Neural cell (in vitro differentiated cells): ENCODE measurements around the gene GLI3.

Experiments used
- CTCF ChIP-seq: fragments of 450-650 bp; IDR thresholded peaks from 2 replicates; pipeline ENCODE4 v1.5.1; 2014; ENCODE audit warnings: antibody characterized with exemption, mild to moderate bottlenecking, moderate library complexity; ENCODE audit not compliant: poor library complexity, severe bottlenecking
- EP300 ChIP-seq: fragments of 450-650 bp; conservative IDR thresholded peaks from 2 replicates; pipeline ENCODE4 v1.6.1; 2014; ENCODE audit warnings: antibody characterized with exemption, mild to moderate bottlenecking, moderate library complexity; ENCODE audit not compliant: poor library complexity, severe bottlenecking
- EZH2 ChIP-seq: fragments of 200-600, 300-800 bp; shearing (Covaris generic), sonication (generic); IDR thresholded peaks from 2 replicates; pipeline ENCODE4 v1.6.1; 2014; ENCODE audit warnings: antibody characterized with exemption, low read length, borderline replicate concordance, mild to moderate bottlenecking; ENCODE audit not compliant: insufficient read depth, poor library complexity, severe bottlenecking
- MXI1 ChIP-seq: fragments of 450-650 bp; conservative IDR thresholded peaks from 2 replicates; pipeline ENCODE4 v1.6.1; 2014; ENCODE audit warnings: antibody characterized with exemption, mild to moderate bottlenecking; ENCODE audit not compliant: poor library complexity, severe bottlenecking
- POLR2AphosphoS5 ChIP-seq: IDR thresholded peaks from 2 replicates; pipeline ENCODE4 v1.6.1; 2012
- RAD21 ChIP-seq: fragments of 450-650 bp; conservative IDR thresholded peaks from 2 replicates; pipeline ENCODE4 v1.6.1; 2014; ENCODE audit warnings: antibody characterized with exemption, mild to moderate bottlenecking, moderate library complexity
- SMC3 ChIP-seq: fragments of 450-650 bp; conservative IDR thresholded peaks from 2 replicates; pipeline ENCODE4 v1.6.1; 2014; ENCODE audit warnings: antibody characterized with exemption, mild to moderate bottlenecking, moderate library complexity; ENCODE audit not compliant: poor library complexity
- TAF1 ChIP-seq: IDR thresholded peaks from 2 replicates; pipeline ENCODE4 v1.6.1; 2012; ENCODE audit warnings: low read depth
- TF ChIP-seq, protein P1 (sequence below): IDR thresholded peaks from 2 replicates; pipeline ENCODE4 v1.6.1; 2012; ENCODE audit warnings: borderline replicate concordance

DNA sequence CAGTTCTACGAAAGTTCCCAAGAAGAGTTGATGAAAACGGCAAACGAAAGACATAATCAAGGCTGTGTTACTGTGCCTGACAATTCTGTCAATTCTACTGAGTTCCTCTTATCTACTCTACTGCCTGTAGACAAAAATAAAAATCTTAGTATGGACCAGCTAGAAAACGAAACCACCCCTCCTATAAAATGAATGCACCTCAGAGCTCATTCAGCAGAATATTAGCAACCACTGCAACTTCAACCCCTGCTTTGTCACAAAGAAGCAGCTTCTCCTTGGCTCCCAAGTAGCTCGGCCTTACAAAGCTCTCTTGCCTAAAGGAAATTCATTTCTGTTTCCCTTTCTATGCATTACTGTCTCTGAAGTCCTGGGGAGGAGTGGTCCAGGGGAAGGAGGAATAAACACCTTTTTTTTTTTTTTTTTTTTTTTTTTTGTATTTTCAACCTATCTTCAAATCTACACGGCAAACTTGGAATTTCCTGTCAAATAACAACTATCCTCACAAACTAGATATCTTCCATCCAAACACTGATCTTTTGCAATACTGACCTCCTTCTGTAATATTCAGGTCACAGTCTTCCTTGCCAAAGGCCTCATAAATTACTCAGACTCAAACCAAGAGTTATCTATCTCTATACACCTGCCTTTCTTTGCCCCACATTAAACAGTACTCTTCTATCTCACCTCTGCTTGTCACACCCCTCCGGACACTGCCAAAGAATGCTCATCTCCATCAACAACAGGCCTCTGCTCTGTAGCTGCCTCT, 74.3 kb downstream of the GLI3 start:
- no peak for TF ChIP-seq RAD21
- TF ChIP-seq CTCF = no peak
- TF ChIP-seq EP300 = no peak
- TF ChIP-seq POLR2AphosphoS5 = no peak
- no peak for TF ChIP-seq TAF1
- TF ChIP-seq, protein P1, sequence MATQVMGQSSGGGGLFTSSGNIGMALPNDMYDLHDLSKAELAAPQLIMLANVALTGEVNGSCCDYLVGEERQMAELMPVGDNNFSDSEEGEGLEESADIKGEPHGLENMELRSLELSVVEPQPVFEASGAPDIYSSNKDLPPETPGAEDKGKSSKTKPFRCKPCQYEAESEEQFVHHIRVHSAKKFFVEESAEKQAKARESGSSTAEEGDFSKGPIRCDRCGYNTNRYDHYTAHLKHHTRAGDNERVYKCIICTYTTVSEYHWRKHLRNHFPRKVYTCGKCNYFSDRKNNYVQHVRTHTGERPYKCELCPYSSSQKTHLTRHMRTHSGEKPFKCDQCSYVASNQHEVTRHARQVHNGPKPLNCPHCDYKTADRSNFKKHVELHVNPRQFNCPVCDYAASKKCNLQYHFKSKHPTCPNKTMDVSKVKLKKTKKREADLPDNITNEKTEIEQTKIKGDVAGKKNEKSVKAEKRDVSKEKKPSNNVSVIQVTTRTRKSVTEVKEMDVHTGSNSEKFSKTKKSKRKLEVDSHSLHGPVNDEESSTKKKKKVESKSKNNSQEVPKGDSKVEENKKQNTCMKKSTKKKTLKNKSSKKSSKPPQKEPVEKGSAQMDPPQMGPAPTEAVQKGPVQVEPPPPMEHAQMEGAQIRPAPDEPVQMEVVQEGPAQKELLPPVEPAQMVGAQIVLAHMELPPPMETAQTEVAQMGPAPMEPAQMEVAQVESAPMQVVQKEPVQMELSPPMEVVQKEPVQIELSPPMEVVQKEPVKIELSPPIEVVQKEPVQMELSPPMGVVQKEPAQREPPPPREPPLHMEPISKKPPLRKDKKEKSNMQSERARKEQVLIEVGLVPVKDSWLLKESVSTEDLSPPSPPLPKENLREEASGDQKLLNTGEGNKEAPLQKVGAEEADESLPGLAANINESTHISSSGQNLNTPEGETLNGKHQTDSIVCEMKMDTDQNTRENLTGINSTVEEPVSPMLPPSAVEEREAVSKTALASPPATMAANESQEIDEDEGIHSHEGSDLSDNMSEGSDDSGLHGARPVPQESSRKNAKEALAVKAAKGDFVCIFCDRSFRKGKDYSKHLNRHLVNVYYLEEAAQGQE = no peak
- no peak for TF ChIP-seq EZH2
- TF ChIP-seq SMC3 = no peak
- no peak for TF ChIP-seq MXI1
